ENCODE data around the gene CD96.
A peak's percentile ranks its signal among the peaks of the same experiment; 100 is the strongest.

Gene CD96

GRCh38 chr3:111538681-111539083, 3.3 kb upstream of the CD96 start:
- no peak for TF ChIP-seq TAF1 (IDR thresholded peaks at IDR 0.05; ENCODE audit: low read depth)
- no peak for TF ChIP-seq FOXM1 (IDR thresholded peaks at IDR 0.05; ENCODE audit: borderline replicate concordance, low read depth)
- TF ChIP-seq EP300 (IDR thresholded peaks at IDR 0.05; ENCODE audit: borderline replicate concordance): no peak
- TF ChIP-seq CEBPB (IDR thresholded peaks at IDR 0.05): no peak
- no peak for TF ChIP-seq TCF12 (IDR thresholded peaks at IDR 0.05; ENCODE audit: low read depth)
- no peak for TF ChIP-seq REST (IDR thresholded peaks at IDR 0.05; ENCODE audit: low read depth)
- no peak for TF ChIP-seq MAX (IDR thresholded peaks at IDR 0.05)
- TF ChIP-seq EGR1 (IDR thresholded peaks at IDR 0.05): no peak
- TF ChIP-seq TEAD4 (IDR thresholded peaks at IDR 0.05): no peak

GRCh38 chr3:111539351-111540331, 2.4 kb upstream of the CD96 start:
- TF ChIP-seq RAD21 (IDR thresholded peaks at IDR 0.05; ENCODE audit: low read depth) (peak; percentile 76), TAF1 (IDR thresholded peaks at IDR 0.05; ENCODE audit: low read depth) (no peak)

GRCh38 chr3:111541391-111541790, 606 bp upstream of the CD96 start:
- TF ChIP-seq RAD21 (IDR thresholded peaks at IDR 0.05; ENCODE audit: low read depth): no peak
- no peak for TF ChIP-seq CREB1 (IDR thresholded peaks at IDR 0.05; ENCODE audit: low read depth)
- TF ChIP-seq MAX (IDR thresholded peaks at IDR 0.05): no peak
- TF ChIP-seq TAF1 (IDR thresholded peaks at IDR 0.05; ENCODE audit: low read depth): no peak
- no peak for TF ChIP-seq REST (IDR thresholded peaks at IDR 0.05; ENCODE audit: low read depth)
- no peak for TF ChIP-seq YY1 (IDR thresholded peaks at IDR 0.05; ENCODE audit: low read depth)
- TF ChIP-seq EP300 (IDR thresholded peaks at IDR 0.05; ENCODE audit: borderline replicate concordance): no peak
- no peak for TF ChIP-seq USF1 (IDR thresholded peaks at IDR 0.05)
- no peak for TF ChIP-seq FOXM1 (IDR thresholded peaks at IDR 0.05; ENCODE audit: borderline replicate concordance, low read depth)

- TF ChIP-seq CREB1 (IDR thresholded peaks at IDR 0.05; ENCODE audit: low read depth) (no peak), EGR1 (IDR thresholded peaks at IDR 0.05) (no peak), ZBTB7A (IDR thresholded peaks at IDR 0.05; ENCODE audit: low read depth) (no peak), TAF1 (IDR thresholded peaks at IDR 0.05; ENCODE audit: low read depth) (no peak), EP300 (IDR thresholded peaks at IDR 0.05; ENCODE audit: borderline replicate concordance) (no peak), REST (IDR thresholded peaks at IDR 0.05; ENCODE audit: low read depth) (no peak), USF1 (IDR thresholded peaks at IDR 0.05) (no peak), FOXM1 (IDR thresholded peaks at IDR 0.05; ENCODE audit: borderline replicate concordance, low read depth) (no peak), YY1 (IDR thresholded peaks at IDR 0.05; ENCODE audit: low read depth) (no peak), NFIC (IDR thresholded peaks at IDR 0.05) (no peak), TEAD4 (IDR thresholded peaks at IDR 0.05) (no peak), MAX (IDR thresholded peaks at IDR 0.05) (no peak), TCF12 (IDR thresholded peaks at IDR 0.05; ENCODE audit: low read depth) (no peak), CEBPB (IDR thresholded peaks at IDR 0.05) (no peak), RAD21 (IDR thresholded peaks at IDR 0.05; ENCODE audit: low read depth) (no peak)
These were observed 759 bp downstream of the CD96 start for GRCh38 chr3:111542611-111543300.
